SK-N-DZ (cell line): ENCODE results near the gene ACAD10. TPM values are rescaled to one million over a fixed set of nuclear protein-coding genes. Genes with fewer than 3 reads are reported as not detected.
"Not testable (repeated sequence)": the region's sequence is repeated elsewhere in the genome, so short reads cannot be mapped to it uniquely, and the experiment has no call there.

Experiments used
- DNase-seq: peaks from one replicate; pipeline ENCODE4 v3.0.0-alpha.2; 2015; ENCODE audit warnings: low spot score
- polyA plus RNA-seq, 2 experiments: library from polyadenylated mRNA; depleted of rRNA; stranded (reverse); fragments of >200 nt; gene quantifications; 2 replicates each; pipeline ENCODE4 v1.2.3, GENCODE V29; 2014

Gene ACAD10
- polyA plus RNA-seq (2014; cell fraction: cytosol; rRNA removed), result 17.5 and 21.2 TPM in 2 replicates
- 60.5 and 112 TPM in 2 replicates for polyA plus RNA-seq (2014; cell fraction: nucleus; rRNA removed)

DNA sequence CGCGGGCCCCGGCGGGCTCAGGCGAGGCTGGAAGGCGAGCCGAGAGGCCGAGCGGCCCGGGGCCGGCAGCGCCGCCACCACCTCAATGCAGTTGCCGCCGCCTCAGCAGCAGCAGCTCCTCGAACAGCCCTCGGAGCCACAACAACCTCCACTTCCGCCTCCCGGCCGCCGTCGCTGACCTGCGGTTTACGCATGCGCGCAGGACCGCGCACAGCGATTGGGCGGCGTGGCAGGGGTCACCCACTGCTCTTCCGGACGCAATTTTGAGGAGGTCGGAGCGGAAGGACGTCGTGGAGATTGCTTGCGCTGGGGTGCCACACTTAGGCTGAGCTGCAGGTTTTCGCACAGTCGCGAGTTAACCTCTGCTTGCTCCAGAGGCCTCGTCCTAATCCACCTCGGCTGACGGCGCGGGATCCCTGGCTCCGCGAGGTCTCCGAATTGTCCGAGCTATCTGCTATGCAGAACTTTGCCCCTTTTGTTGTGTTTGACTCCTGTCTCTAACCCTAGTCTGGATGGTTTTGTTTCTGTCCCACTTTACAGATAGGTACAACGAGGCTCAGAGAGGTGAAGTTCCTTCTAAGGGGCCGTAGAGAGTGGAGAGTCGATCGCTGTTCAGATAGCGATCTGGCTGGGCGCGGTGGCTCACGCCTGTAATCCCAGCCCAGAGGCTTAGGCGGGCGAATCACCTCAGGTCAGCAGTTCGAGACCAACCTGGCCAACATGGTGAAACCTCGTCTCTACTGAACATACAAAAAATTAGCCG, at the start of gene ACAD10, which contains the start of gene BRAP:
Gene ACAD10, plus strand, starts transcription at position 243 of the 763 bp plus-strand sequence. CDS start 6,657 bp downstream, outside the sequence.
Gene BRAP, minus strand, starts transcription at position 146 of the 763 bp plus-strand sequence. CDS start 164 bp downstream, outside the sequence.
- peak; percentile 94 for DNase-seq

DNA sequence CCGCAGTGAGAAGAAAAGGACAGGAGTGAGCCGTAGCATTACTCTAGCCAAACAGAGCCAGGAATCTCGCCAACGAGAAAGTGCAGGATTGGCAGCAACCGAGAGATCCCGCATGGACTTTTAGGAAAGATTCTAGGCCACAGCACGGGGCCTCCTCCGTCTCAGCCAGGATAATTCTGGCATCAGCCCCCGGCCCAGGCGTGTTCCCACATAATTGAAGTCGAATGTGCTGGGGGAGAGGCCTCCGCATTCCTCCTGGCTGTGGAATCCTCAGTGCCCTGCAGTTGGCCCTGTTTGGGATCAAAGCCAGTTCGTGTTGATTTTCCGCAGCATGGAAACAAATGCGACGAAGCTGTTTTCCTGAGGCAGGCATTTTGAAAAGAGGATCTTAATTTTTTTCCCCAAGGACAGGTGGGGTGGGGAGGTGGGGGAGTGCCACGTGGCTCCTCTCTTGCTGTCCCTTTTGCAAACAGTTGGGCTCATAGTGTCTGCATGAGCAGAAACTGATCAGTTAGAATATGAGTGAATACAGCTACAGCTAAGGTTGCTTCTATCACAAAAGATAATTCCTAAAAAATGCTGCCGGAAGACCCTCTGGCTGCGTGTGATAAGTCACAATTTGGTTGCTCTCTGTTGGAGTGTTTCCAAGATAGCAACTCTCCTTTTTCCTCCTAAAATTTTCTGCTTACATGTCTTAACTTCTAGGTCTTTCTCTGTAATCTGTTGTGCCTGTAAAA, 49.5 kb upstream of the ACAD10 start:
- no peak for DNase-seq

DNA sequence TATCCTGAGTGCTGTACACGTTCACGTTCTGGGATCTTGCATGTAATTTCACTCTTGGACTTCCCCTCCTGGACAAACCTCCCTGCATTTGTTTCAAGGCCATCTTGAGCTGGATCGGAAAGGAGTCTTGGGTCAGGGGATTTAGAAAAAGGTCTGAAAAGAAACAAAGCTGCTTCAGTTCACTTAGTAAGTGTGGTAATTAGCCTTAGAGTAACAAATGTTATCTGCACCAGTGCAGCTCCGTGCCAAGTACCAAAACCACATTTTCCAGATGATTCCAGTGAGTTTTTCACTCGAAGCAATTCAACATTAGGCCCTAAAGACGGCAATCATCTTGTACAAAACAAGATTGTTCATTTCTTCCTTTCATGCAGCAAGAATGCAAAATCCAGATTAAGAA, 47.3 kb upstream of the ACAD10 start:
- no peak for DNase-seq

DNA sequence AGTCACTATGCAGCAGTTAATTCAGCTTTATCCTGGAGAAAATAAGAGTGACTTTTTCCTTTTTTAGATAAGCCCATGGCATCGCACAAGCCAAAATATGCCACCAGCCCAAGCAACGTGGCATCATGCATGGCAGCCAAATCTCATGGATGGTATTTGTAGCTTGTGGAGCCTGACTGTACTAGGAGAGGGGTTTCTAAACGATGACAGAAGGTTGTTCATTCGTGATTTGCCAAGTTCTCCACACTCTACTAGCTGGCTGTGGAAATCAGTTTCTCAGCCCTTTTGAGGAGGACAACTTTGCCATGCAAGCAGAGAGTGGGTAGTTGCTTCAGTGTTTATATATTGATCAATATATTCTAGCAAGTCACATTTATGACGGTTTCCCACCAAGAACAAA, 45.3 kb upstream of the ACAD10 start:
- no peak for DNase-seq

- no peak for DNase-seq
Measured at GRCh38 chr12:111642681-111643426, 43.0 kb upstream of the ACAD10 start.

- no peak for DNase-seq
Measured at GRCh38 chr12:111643427-111643826, 42.4 kb upstream of the ACAD10 start.

DNA sequence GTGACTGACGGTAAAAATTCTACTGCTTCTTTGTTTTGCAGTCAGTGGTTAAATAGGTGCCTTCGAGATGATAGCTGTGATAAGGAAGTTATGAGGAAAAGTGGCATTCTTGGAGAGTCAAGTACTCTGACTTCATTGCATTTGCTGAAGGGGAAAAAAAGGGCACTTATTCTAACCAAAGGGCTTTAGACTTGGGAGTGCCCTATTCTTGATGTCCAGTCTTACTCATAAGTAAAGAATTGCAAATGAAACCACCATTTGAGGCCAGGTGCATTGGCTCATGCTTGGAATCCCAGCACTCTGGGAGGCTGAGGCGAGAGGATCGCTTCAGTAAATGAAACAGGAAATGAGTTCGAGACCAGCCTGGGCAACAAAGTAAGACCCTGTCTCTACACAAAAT, 40.4 kb upstream of the ACAD10 start:
- DNase-seq, result no peak

DNA sequence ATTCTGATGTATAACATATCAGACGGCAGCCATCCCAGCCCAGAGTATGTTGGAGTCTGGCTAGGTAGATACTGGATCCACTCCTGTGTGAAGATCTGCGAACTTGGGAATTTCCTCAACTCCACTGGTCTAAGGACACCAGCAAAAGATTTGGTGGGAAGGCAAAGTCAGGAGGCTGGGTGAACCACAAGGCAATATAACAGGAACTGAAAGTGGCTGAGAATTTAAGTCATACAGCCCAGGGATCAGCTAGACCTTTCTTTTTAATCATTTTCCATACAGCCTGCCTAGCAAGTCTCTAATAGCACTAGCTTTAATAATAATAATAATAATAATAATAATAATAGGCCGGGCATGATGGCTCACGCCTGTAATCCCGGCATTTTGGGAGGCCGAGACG, 34.9 kb upstream of the ACAD10 start:
- no peak for DNase-seq

GRCh38 chr12:111652530-111652929, 33.3 kb upstream of the ACAD10 start:
- not testable (repeated sequence) for DNase-seq

GRCh38 chr12:111653596-111653995, 32.3 kb upstream of the ACAD10 start:
- no peak for DNase-seq

- DNase-seq, result no peak
Measured at GRCh38 chr12:111655356-111655755, 30.5 kb upstream of the ACAD10 start.

GRCh38 chr12:111656016-111656415, 29.8 kb upstream of the ACAD10 start:
- DNase-seq, result no peak

DNA sequence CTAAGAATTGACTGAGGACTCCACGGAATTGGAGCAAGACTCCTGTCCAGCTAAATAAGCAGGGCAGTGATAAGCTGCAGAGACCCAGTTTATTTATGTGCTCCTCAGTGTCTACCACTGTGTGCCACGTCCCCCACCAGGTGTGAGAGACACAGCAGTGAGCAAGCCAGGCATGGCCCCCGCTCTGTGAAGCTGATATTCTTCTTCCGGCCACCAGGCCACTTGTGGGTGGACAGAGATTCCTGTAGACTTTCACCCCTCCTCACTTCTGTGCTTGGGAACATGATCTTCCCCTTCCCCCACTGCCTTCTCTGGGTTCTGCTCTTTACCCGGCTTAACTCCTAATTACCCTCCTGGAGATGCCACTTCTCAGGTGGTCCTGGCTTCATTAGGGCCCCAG, 21.4 kb upstream of the ACAD10 start:
- no peak for DNase-seq

DNA sequence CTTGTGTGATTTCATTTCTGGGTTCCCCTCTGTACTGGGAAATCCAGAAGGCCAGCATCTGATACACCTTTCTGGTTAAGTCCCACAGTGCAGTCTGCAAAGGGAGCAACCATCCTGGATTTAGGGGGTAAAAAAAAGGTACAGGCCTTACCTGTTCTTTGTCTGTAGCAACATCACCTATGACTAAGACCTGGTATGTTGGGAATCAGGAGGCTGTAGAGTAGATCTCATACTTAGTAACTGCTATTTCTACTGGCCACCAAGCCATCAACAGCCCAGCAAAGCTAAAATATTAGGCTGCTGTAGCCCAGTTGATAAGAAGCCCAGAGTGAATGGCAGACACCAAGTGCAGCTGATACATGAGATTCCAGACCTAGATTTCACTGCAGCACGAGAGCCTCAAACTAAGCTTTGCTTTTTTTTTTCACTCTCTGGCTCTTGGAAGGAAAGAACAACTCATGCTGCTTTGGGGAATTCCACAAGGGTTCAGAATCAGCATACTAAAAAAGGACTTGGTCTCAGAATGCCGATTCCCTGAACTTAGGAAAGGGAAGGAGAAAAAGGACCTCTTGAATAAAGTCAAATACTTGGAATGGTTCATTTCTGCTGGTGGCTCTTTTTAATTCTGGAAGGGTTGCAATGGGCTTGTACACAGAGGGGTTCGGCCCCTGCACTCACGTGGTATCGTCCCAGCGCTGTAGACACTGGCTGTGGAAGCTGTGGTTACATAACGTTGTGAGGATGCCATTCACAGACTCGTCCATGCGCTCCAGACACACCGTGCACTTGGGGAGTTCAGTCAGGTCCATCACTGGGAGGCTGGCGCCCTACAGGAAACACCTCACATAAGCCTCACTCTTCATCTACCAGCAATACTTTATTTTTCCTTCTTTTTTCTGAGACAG, 20.6 kb upstream of the ACAD10 start:
- DNase-seq, result no peak

DNA sequence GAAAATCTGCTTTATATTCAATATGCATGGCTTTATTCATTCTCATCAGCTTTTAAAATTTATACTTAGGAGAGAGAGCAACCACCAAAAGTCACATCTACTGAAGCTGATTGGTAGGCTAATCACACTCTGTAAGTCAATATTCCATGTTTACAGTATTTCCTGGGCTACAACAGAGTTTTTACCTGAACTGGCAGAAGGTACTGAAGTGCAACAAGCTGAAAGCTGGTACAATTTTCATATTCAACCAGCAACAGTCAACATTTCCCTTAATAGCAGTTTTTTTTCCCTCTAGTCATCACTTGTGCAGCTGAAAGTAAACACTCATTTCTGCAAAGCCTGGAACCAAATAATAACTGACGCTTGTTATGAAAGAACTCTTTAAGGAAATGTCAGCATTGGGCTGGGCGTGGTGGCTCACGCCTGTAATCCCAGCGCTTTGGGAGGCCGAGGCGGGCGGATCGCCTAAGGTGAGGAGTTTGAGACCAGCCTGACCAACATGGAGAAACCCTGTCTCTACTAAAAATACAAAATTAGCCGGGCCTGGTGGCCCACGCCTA, 13.0 kb upstream of the ACAD10 start:
- DNase-seq, result no peak

GRCh38 chr12:111673503-111673902, 12.3 kb upstream of the ACAD10 start:
- no peak for DNase-seq

- DNase-seq, result no peak
Measured at GRCh38 chr12:111677186-111677585, 8.7 kb upstream of the ACAD10 start.

- not testable (repeated sequence) for DNase-seq
Measured at GRCh38 chr12:111684485-111685198, 1.2 kb upstream of the ACAD10 start.

DNA sequence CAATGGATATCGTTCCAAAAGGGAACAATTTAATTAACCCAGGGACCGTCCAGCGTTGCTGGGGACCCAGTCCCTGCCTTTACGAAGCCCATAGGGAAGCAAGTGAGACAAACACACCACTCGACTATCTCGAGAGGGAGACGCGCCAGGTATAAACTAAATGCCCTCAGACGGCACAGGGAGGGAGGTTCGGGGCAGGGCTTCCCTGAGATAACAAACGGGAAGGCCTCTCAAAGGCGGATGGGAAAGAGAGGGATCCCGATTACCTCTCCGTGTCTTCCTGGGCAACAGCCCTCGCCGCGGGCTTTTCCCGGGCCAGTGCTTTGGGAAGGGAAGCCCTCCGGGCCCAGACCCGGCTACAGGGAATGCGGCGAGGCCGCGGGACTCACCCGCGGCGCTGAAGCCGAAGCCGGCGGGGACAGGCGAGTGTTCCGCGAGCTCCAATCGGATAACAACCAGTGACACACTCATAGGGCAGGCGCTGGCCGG, 487 bp upstream of the ACAD10 start:
- peak; percentile 11 for DNase-seq
